PC-3 (cell line): ENCODE measurements around the gene ZNF783.

Experiments used
- EZH2 ChIP-seq: fragments of 300-600 bp; sonication (generic); IDR thresholded peaks from one replicate; pipeline ENCODE4 v1.6.1; 2017; ENCODE audit warnings: antibody characterized with exemption, mild to moderate bottlenecking, low read length; ENCODE audit not compliant: unreplicated experiment
- EZH2phosphoT487 ChIP-seq: fragments of 300-600 bp; sonication (generic); IDR thresholded peaks from 2 replicates; pipeline ENCODE4 v1.6.1; 2018; ENCODE audit warnings: mild to moderate bottlenecking, antibody characterized with exemption, low read length, borderline replicate concordance
- TF ChIP-seq, protein P1 (sequence below): fragments of 300-600 bp; sonication (generic); conservative IDR thresholded peaks from 2 replicates; pipeline ENCODE4 v1.5.1; 2017; ENCODE audit warnings: antibody characterized with exemption, low read depth, mild to moderate bottlenecking, low read length

DNA sequence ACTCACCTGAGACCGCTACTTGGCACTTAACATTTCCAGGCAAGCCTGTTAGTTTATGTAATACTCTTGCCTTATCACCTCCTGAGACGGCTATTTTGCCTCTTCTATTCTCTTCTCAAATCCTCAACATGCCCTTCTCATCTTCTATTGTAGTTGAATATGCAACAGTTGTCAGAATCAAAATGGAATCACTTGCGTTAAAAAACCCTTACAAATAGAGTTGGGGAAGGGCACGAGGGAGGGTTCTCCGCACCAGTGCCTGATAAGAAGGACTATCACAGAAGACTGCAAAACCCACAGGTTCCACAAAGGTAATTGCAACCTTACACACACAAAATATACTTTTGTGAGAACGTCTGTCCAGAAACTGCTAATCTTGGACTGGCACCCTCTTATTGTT is 57.4 kb downstream of the ZNF783 start:
- TF ChIP-seq, protein P1, sequence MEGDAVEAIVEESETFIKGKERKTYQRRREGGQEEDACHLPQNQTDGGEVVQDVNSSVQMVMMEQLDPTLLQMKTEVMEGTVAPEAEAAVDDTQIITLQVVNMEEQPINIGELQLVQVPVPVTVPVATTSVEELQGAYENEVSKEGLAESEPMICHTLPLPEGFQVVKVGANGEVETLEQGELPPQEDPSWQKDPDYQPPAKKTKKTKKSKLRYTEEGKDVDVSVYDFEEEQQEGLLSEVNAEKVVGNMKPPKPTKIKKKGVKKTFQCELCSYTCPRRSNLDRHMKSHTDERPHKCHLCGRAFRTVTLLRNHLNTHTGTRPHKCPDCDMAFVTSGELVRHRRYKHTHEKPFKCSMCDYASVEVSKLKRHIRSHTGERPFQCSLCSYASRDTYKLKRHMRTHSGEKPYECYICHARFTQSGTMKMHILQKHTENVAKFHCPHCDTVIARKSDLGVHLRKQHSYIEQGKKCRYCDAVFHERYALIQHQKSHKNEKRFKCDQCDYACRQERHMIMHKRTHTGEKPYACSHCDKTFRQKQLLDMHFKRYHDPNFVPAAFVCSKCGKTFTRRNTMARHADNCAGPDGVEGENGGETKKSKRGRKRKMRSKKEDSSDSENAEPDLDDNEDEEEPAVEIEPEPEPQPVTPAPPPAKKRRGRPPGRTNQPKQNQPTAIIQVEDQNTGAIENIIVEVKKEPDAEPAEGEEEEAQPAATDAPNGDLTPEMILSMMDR, result no peak
- TF ChIP-seq EZH2 (no peak), EZH2phosphoT487 (no peak)
